A172 (cell line): ENCODE results near the gene NCBP3. TPM values are rescaled to one million over a fixed set of nuclear protein-coding genes. Genes with fewer than 3 reads are reported as not detected.

Source experiments
- DNase-seq: peaks from one replicate; pipeline ENCODE4 v3.0.0-alpha.2; 2015; ENCODE audit warnings: low spot score
- total RNA-seq: library from RNA; depleted of rRNA; stranded (reverse); fragments of >200 nt; shearing (Covaris generic); gene quantifications from 2 replicates; pipeline ENCODE4 v1.2.3, GENCODE V29; 2014; rRNA removed

NCBP3 gene
- total RNA-seq: 22.1 and 28.1 TPM in 2 replicates

- DNase-seq: peak; percentile 79
These were observed at the start of gene NCBP3 for GRCh38 chr17:3845621-3846436. Gene NCBP3, minus strand, starts transcription at chr17:3846246. Its CDS starts 23 bp downstream, at chr17:3846223.

GRCh38 chr17:3895354-3895753, 49.3 kb upstream of the NCBP3 start:
- no peak for DNase-seq

GRCh38 chr17:3894911-3895343, 48.9 kb upstream of the NCBP3 start:
- DNase-seq: peak; percentile 60

GRCh38 chr17:3894188-3894587, 48.1 kb upstream of the NCBP3 start:
- DNase-seq: no peak

- no peak for DNase-seq
These were observed 47.7 kb upstream of the NCBP3 start for GRCh38 chr17:3893720-3894116.

GRCh38 chr17:3893003-3893719, 47.1 kb upstream of the NCBP3 start, which contains the start of gene CAMKK1:
Gene CAMKK1, minus strand, starts transcription at chr17:3893053. Its CDS starts 7,366 bp downstream, at chr17:3885687.
- peak; percentile 81 for DNase-seq

GRCh38 chr17:3892095-3892998, 46.3 kb upstream of the NCBP3 start:
- DNase-seq: peak; percentile 92

GRCh38 chr17:3891626-3892094, 45.6 kb upstream of the NCBP3 start:
- peak; percentile 70 for DNase-seq

GRCh38 chr17:3890878-3891219, 44.8 kb upstream of the NCBP3 start:
- DNase-seq: no peak

- DNase-seq: peak; percentile 97
These were observed 44.2 kb upstream of the NCBP3 start for GRCh38 chr17:3890082-3890877.

GRCh38 chr17:3889325-3890012, 43.4 kb upstream of the NCBP3 start:
- DNase-seq: no peak

- DNase-seq: peak; percentile 92
These were observed 42.5 kb upstream of the NCBP3 start for GRCh38 chr17:3888343-3889171.

GRCh38 chr17:3887804-3888203, 41.8 kb upstream of the NCBP3 start:
- no peak for DNase-seq

GRCh38 chr17:3887394-3887793, 41.3 kb upstream of the NCBP3 start:
- no peak for DNase-seq

- DNase-seq: no peak
These were observed 40.7 kb upstream of the NCBP3 start for GRCh38 chr17:3886776-3887175.

- peak; percentile 92 for DNase-seq
These were observed 39.9 kb upstream of the NCBP3 start for GRCh38 chr17:3885970-3886369.

- no peak for DNase-seq
These were observed 39.2 kb upstream of the NCBP3 start for GRCh38 chr17:3885271-3885670.

GRCh38 chr17:3884188-3884587, 38.1 kb upstream of the NCBP3 start:
- DNase-seq: no peak

GRCh38 chr17:3882276-3882675, 36.2 kb upstream of the NCBP3 start:
- no peak for DNase-seq
